ENCODE results near the gene KCNMB1.

GRCh38 chr5:170426786-170427185 is 37.6 kb upstream of the KCNMB1 start:
- TF ChIP-seq CTCF (IDR thresholded peaks at IDR 0.05) (no peak), POLR2A (IDR thresholded peaks at IDR 0.05) (no peak)
